GM18873 (cell line): ENCODE measurements around the gene KIF1A.

Source experiments
- ATAC-seq: cut with Tn5 transposase; IDR thresholded peaks from one replicate; pipeline ENCODE4 v1.9.1; 2021; ENCODE audit warnings: mild to moderate bottlenecking, moderate library complexity, moderate number of reproducible peaks; ENCODE audit not compliant: unreplicated experiment, low FRiP score

KIF1A gene

GRCh38 chr2:240821429-240821778 is 1.4 kb upstream of the KIF1A start:
- ATAC-seq = no peak

DNA sequence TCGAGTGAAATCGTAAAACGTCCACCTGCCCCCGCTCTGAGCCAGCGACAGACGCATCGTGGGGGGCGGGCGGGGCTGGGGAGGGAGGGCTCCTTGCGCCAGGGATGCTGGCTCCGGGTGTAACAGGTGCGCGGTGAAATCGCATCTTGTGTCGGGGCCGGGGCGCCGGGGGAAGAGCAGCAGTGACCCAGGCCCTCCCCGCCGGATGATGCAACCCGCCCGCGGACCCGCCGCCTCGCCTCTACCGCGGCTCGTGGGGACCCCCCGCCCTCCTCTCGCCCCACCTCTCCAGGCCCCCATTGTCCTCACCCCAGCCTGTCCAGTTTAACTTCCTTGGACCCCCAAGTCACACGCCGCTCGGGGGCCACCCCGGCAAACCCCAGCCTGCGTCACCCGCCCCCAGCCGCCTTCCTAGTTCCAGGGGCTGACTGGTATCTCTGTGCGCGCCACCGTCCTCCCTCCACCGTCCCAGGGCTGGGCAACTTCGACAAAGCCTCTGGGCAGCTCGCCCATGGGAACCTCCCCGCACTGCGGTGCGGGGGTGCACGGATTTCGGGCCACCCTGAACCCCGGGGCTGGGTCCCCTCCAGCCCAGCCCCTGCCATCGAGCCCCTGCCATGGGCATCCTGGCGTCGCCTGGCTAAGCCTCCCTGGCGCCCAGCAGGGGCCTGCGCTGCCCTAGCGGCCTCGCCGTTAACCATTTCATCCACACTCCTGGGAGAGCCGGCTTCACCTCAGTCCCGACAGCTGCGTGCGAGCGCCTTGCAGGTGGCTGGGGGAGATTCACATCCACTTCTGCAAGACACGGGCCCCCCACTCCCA is 799 bp upstream of the KIF1A start:
- ATAC-seq = no peak

- ATAC-seq = no peak
Measured at GRCh38 chr2:240819126-240819857, 727 bp downstream of the KIF1A start.

DNA sequence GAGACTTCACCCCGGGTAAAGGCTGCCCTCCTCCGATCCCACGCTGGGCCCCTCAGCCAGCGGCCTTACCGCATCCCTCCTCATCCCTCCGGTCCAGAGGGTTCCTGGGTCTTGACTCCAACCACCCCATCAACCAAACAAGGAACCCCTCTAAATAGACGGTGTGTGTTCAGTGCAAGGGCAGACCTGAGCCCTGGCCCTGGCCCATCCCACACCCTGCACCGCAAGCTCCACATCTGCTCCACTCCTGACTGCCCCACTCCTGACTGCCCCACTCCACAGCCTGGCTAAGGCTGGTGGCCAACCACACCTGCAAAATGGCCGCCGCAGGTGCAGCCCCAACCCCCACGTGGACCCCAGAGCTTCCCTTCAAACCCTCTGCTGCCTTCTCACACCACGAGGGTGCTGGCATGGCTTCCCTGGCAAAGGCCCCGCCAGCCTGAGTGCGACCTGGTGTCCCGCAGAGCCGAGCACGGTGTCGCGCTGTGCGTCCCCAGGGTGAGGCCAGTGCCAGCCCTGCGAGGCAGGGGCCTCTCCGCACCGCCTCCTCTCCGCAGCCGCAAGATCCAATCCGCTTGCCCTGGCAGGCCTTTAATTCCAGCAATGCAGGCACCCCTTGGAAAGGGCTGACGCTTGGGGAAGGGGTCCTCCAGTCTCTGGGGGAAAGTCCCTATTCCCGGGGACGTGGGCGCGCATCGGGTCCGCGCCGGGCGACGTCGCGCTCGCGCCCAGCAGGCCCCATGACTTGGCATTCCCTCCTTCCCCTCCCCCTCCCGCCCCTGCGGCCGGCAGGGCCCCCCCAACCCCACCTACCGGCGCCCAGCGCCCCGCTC is 1.5 kb downstream of the KIF1A start:
- ATAC-seq = no peak

GRCh38 chr2:240817496-240818292 is 2.3 kb downstream of the KIF1A start:
- no peak for ATAC-seq

GRCh38 chr2:240816584-240817495 is 3.2 kb downstream of the KIF1A start:
- no peak for ATAC-seq

DNA sequence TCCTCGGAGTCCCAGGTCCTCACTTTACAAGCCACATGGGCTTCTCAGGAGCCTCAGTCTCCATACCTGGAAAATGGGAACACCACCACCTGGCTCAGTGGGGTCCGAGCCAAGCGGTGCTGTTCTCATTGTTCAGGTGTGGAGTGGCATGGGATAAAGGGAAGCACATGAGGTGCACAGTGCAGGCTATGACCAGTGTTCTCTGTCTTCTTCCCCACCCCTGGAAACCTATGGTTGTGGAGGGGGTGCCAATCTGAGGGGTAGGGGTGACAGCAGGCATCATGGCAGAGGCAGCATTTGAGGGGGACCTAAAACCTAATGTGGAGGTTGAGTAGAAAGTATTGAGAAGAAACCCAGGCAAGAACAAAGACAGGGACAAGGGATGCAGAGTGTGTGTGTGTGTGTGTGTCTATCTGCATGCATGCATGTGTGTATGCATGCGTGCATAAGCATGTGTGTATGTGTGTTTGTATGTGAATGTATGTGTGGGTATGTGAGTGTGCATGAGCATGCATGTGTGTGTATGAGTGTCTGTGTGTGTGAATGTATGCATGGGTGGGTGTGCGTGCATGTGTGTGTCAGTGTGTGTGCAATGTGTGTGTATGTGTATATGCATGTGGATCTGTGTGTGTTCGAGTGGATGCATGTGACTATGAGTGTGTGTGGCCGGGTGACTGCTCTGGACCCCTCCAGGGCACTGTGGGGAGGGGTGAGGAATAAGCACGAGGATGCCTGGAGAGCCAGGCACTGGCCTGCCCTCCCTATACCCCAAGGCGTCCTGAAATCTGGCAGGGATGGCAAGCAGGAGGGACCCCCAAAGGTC is 4.0 kb downstream of the KIF1A start:
- no peak for ATAC-seq

DNA sequence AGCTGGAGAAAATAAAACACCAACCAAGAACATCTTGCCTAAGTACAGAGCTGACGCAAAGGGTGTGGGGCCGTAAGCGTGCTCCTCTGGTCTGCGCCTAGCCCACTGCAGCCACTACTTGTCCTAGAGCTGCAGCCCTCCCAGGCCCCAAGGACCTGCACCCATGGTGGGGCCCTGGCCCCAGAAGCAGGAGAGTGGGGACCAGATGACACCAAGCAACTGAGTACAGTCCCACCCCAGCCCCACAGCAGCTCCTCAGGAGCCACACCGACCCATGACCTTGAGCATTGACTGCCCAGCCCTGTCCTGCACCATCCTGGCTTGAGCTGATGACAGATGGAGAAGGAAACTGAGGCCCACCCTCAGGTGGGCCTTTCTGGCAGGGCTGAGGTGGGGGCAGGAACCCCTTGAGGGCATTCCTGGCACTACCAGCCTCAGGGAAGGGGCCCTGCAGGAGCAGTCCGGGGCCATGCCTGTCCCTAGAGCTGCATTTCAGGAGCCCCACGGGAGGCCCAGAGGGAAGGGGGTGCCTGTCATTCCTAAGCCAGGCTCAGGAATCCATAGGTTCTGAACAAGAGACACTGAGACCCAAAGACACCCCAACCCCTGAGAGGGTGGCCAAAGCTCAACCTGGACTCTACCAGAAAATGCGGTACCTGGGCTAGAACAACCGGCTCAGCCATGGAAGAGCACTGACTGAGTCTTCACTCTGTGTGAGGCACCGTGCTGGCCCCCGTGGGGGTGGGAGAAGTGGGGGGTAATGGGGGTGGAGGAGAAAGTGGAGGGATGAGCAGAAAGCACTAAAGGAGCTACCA is 4.9 kb downstream of the KIF1A start:
- ATAC-seq = no peak

DNA sequence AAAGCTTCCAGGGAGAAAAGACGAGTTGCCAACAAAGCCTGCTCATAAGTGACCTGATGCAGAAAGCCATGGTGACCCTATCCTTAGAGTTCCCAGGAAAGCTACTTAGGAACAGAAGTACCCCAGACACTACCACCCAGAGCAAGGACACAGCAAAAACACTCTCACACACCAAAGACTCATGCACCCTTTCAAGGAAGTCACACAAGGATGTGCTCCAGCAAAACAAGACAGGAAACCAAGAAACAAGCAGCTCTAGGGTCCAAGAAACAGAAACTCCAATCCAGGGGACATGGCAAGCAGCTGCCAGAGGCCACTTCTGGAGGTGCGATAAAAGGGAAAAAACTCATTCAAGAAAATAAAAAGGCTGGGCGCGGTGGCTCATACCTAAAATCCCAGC is 5.7 kb downstream of the KIF1A start:
- ATAC-seq = no peak

DNA sequence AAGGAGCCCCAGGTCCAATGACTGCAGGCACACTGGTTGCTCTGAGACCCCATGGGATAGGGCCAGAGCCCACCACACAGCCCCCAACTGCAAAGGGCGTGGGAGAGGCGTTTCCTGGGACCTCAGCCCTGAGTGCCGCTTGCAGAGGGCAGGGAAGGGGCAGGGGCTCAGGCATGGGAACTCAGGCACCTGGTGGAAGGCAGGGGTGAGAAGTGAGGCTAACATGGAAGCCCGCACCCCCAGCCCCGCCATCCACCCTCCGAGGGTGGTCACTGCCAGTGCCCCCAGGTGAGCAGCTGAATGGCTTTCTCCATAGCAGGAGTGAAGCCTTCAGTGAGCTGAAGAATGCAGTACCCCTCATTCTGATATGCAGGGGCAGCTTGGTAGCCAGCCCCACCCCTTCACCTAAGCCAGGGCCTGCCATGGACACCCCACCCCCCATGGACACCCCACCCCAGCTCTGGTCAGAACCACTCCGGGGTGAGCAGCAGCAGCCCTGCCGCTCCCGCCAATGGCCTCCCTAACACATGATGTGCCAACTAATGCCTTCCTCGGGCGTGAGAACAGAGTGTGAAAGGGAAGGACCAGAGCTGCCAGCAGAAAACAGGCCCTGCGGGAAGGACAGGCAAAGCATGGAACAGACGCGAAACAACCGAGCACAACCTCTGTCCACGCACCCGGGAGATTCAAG is 6.6 kb downstream of the KIF1A start:
- no peak for ATAC-seq

GRCh38 chr2:240812721-240813120 is 7.3 kb downstream of the KIF1A start:
- ATAC-seq = no peak

DNA sequence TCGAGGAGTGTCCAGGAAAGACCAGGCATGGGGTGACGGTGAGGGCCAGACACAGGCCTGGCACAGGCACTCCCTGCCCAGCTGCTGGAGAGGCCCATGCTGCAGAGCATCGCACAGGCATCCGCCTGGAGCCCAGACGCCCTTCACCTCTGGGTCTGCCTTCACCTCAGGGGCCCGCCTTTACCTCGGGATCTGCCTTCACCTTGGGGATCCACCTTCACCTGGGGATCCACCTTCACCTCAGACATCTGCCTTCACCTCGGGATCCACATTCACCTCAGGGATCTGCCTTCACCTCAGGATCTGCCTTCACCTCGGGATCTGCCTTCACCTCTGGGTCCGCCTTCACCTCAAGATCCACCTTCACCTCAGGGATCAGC is 7.7 kb downstream of the KIF1A start:
- ATAC-seq = no peak

DNA sequence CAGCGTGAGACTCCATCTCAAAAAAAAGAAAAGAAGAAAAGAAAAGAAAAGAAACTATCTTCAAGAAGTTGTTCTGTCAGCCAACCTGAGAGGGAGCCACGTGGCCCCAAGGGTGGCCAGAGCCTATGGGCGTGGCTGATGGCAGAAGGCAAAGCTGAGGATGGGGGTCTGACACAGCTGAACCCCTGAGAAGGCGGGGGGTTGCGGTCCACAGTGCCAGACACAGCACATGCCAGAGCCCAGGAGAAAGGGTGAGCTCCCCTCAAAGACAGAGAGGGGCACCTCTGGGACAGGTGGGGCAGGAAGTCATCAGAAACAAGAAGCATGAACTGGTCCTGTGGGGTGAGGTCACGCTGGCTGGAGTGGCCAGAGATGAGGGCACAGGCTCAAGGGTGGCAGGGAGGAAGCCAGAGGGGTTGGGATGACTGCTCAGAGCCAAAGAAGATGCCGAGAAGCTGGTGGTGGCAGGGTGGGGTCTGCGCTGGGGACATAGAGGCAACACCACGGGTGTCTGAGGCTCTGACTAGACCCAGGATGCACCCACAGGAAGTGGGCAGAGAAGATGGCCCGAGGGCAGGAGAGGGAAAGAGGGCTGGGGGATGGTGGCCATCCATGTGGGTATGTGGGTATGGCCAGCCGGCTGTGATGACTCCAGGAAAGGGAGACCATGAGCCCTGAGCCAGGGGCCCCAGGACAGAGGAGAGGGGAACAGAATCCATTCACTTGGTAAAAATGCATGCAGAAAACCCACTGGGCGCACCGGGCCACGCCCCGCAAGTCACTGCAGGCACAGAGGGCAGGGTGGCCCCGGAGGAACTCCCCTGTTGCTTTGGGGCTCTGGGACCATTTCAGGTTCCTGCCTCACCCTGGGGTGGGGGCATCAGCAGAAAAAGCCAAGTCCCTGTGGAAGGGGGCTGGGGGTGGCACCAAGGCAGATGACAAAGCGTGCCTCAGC is 8.4 kb downstream of the KIF1A start:
- no peak for ATAC-seq

DNA sequence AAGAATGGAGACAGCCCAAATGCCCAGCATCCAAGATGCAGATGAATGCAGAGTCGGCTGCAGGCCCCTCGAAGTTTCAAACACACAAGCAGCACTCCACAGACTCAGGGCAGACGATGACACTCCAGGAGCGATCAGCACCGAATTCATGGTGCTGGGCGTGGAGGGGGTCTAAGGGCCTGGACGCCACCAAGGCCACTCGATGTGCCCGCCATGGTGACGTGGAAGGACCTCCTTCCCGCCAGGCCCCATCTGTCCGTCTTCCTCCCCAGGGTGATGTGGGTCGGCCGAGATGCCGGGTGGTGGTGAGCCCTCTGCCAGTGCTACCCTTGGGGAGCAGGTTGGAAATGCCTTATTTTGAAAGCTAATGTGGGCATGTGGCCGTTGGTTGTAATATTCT is 9.4 kb downstream of the KIF1A start:
- no peak for ATAC-seq

GRCh38 chr2:240810199-240810598 is 9.8 kb downstream of the KIF1A start:
- no peak for ATAC-seq

DNA sequence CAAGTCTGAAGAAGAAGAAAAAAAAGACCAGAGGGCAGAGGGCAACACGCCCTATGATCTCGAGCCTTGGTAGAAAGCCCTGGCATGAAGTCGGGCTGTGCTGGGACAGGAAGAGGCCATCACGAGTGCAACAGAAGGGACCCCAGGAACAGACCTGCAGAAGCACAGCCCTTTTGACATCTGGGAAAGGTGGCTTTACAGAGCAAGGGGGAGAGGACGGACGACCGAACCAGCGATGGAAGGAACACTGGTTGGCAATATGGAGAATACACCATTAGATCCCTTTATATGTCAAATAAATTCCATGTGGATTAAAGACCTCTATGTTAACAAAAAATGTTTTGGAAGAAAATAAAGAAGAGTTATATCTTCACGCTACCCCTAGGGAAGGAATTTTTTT is 10.7 kb downstream of the KIF1A start:
- ATAC-seq = no peak
